Neural crest cell (in vitro differentiated cells): Measurements from ENCODE around the gene CEPT1. TPM values are rescaled to one million over a fixed set of nuclear protein-coding genes. Genes with fewer than 3 reads are reported as not detected.

Experiments used
- DNase-seq: peaks from one replicate; pipeline ENCODE4 v3.0.0; 2021; ENCODE audit warnings: low read depth, mixed read lengths, low spot score
- H3K27ac Mint-ChIP-seq: one replicate; pipeline ENCODE4 v1.8.0; 2021; ENCODE audit warnings: mild to moderate bottlenecking, mixed read lengths; ENCODE audit not compliant: unreplicated experiment
- H3K27me3 Mint-ChIP-seq: 2 replicates; pipeline ENCODE4 v1.8.0; 2021; ENCODE audit warnings: low read depth, mild to moderate bottlenecking, mixed read lengths
- H3K36me3 Mint-ChIP-seq: 2 replicates; pipeline ENCODE4 v1.8.0; 2021; ENCODE audit warnings: low read depth, mild to moderate bottlenecking, mixed read lengths
- H3K4me1 Mint-ChIP-seq: 2 replicates; pipeline ENCODE4 v1.8.0; 2021; ENCODE audit warnings: mixed read lengths
- H3K4me3 Mint-ChIP-seq: one replicate; pipeline ENCODE4 v1.8.0; 2021; ENCODE audit warnings: mild to moderate bottlenecking, mixed read lengths
- H3K9me3 Mint-ChIP-seq: 2 replicates; pipeline ENCODE4 v1.8.0; 2021; ENCODE audit warnings: mixed read lengths
- CTCF ChIP-seq: fragments of 200-600 bp; sonication (generic); conservative IDR thresholded peaks from 2 replicates; pipeline ENCODE4 v1.5.0; 2021; ENCODE audit warnings: antibody characterized with exemption, mild to moderate bottlenecking
- total RNA-seq: library from RNA; stranded (reverse); gene quantifications from 2 replicates; pipeline ENCODE4 v1.2.1, GENCODE V29; 2021

CEPT1 gene
- total RNA-seq, 1 donor from 2014 or later: 27.3 TPM

- Mint-ChIP-seq H3K27ac (peak within 1 kb of the TSS; percentile 85), H3K36me3 (no peaks in the 10 kb centered on the region), H3K9me3 (no peaks in the 10 kb centered on the region), H3K4me3 (no peak within 1 kb of the TSS), H3K4me1 (peaks cover 10% of the 10 kb centered on the region), H3K27me3 (no peaks in the 10 kb centered on the region)
- TF ChIP-seq CTCF: no peak
- no peak for DNase-seq
Measured at GRCh38 chr1:111199881-111200801, 60.1 kb downstream of the CEPT1 start, which contains the start of gene DENND2D. Gene DENND2D, minus strand, starts transcription at chr1:111200646. Its CDS starts 187 bp downstream, at chr1:111200459.

- H3K9me3 Mint-ChIP-seq: no peaks in the 10 kb centered on the region
- H3K4me1 Mint-ChIP-seq: peaks cover 10% of the 10 kb centered on the region
- no peak for DNase-seq
- H3K27ac Mint-ChIP-seq: no peak overlapping the region
- no peak for TF ChIP-seq CTCF
- peaks cover 3% of the 10 kb centered on the region for H3K27me3 Mint-ChIP-seq
- no peak overlapping the region for H3K4me3 Mint-ChIP-seq
- H3K36me3 Mint-ChIP-seq: no peaks in the 10 kb centered on the region
Measured at GRCh38 chr1:111200802-111201161, 60.8 kb downstream of the CEPT1 start.

GRCh38 chr1:111201275-111202090 lies 61.5 kb downstream of the CEPT1 start:
- no peak for TF ChIP-seq CTCF
- H3K27me3 Mint-ChIP-seq: peaks cover 3% of the 10 kb centered on the region
- H3K4me3 Mint-ChIP-seq: no peak overlapping the region
- H3K4me1 Mint-ChIP-seq: peaks cover 6% of the 10 kb centered on the region
- no peaks in the 10 kb centered on the region for H3K36me3 Mint-ChIP-seq
- H3K27ac Mint-ChIP-seq: no peak overlapping the region
- no peaks in the 10 kb centered on the region for H3K9me3 Mint-ChIP-seq
- DNase-seq: no peak

- no peak for TF ChIP-seq CTCF
- Mint-ChIP-seq H3K9me3 (no peaks in the 10 kb centered on the region), H3K36me3 (no peaks in the 10 kb centered on the region), H3K4me3 (no peak overlapping the region), H3K27me3 (peaks cover 3% of the 10 kb centered on the region), H3K4me1 (peaks cover 4% of the 10 kb centered on the region), H3K27ac (no peak overlapping the region)
- DNase-seq: no peak
Measured at GRCh38 chr1:111202366-111202706, 62.3 kb downstream of the CEPT1 start.

- Mint-ChIP-seq H3K36me3 (no peaks in the 10 kb centered on the region), H3K27me3 (peaks cover 3% of the 10 kb centered on the region), H3K27ac (no peak overlapping the region), H3K4me3 (no peak overlapping the region), H3K9me3 (no peaks in the 10 kb centered on the region), H3K4me1 (peaks cover 4% of the 10 kb centered on the region)
- no peak for TF ChIP-seq CTCF
- DNase-seq: no peak
Measured at GRCh38 chr1:111202707-111203623, 62.9 kb downstream of the CEPT1 start.
